ENCODE measurements around the gene CEP128.

CEP128 gene

DNA sequence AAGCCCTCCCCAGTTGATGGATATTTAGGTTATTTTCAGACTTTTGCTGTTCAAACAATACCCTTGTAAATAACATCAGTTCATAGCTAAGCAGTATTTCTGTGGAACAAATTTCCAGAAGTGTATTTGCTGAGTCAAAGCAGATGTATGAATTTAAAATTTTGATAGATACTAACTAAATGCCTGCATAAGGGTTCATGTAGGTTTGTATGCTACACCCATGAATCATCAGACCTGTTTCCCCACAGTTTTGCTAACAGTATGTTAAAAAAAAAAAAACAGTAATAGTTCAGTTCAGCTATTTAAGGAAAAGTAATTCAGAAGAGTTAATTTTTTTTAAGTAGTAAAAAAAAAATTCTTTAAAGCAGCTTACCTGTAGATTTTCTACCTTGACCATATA, 494.1 kb downstream of the CEP128 start:
- TF ChIP-seq, protein P1, sequence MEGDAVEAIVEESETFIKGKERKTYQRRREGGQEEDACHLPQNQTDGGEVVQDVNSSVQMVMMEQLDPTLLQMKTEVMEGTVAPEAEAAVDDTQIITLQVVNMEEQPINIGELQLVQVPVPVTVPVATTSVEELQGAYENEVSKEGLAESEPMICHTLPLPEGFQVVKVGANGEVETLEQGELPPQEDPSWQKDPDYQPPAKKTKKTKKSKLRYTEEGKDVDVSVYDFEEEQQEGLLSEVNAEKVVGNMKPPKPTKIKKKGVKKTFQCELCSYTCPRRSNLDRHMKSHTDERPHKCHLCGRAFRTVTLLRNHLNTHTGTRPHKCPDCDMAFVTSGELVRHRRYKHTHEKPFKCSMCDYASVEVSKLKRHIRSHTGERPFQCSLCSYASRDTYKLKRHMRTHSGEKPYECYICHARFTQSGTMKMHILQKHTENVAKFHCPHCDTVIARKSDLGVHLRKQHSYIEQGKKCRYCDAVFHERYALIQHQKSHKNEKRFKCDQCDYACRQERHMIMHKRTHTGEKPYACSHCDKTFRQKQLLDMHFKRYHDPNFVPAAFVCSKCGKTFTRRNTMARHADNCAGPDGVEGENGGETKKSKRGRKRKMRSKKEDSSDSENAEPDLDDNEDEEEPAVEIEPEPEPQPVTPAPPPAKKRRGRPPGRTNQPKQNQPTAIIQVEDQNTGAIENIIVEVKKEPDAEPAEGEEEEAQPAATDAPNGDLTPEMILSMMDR (IDR thresholded peaks at IDR 0.05; ENCODE audit: low read depth, low read length, missing control alignments): no peak
- no peak overlapping the region for H3K4me3 ChIP-seq (replicated peaks; ENCODE audit: low read depth, low read length)
- DNase-seq (ENCODE audit: extremely low read depth, low read depth): no peak

Data from HFF-Myc (cell line).